Endometrial microvascular endothelial cells (primary cell): ENCODE data around the gene STK11. TPM values are rescaled to one million over a fixed set of nuclear protein-coding genes. Genes with fewer than 3 reads are reported as not detected.

Experiments used
- in situ Hi-C: cut with HindIII; loops from 2 replicates; pipeline ENCODE4 v1.10.0; 2017; ENCODE audit warnings: low sequenced_read_pairs, low pct_unique_long_range_greater_than_20kb; ENCODE audit errors: inconsistent ontology term
- total RNA-seq: library from RNA; depleted of rRNA; stranded (reverse); fragments of >200 nt; gene quantifications from one replicate; pipeline ENCODE4 v1.2.3, GENCODE V29; 2015; ENCODE audit errors: inconsistent ontology term

STK11 gene
- total RNA-seq, 1 donor from 2014 or later, result 67.1 TPM

GRCh38 chr19:1265615-1266128, 60.1 kb downstream of the STK11 start:
- in situ Hi-C loops, result no loop called here

GRCh38 chr19:1266129-1266915, 60.7 kb downstream of the STK11 start:
- in situ Hi-C loops, result no loop called here

GRCh38 chr19:1266916-1267476, 61.4 kb downstream of the STK11 start:
- in situ Hi-C loops, result no loop called here

DNA sequence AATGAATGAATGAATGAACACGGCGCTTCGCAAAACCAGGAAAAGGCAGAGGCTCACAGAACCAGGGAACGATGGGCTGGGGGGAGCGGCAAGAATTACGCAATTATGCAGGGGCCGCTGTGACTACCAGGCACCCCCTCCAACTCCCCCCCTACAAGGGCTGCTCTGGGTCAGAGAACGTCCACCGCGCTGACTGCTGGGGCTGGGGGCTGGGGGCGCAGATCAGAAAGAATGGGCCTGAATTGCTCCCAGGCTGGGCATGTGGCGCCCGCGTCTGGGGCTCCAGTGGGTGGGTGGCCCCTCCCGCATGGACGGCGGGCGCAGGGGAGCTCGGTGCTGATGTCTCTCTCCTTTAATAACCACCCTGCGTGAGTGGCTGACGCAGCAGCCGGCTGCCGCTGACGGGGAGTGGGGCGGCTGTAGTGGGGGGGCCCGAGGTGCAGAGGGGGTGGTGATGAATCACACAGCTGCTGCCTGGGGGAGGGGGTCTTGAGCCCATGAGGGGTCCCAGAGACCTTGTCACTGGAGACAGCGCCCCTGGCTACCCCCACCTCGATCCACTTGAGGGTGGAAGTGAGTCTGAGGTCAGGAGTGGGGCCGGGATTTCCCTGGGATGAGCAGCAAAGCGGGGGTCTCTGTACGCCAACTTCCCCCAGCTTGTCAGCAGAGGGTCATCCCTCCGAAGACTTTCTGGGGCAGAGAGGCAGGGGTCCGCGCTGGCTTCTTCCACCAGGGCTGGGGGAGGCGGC, 62.1 kb downstream of the STK11 start:
- in situ Hi-C loops, result no loop called here

DNA sequence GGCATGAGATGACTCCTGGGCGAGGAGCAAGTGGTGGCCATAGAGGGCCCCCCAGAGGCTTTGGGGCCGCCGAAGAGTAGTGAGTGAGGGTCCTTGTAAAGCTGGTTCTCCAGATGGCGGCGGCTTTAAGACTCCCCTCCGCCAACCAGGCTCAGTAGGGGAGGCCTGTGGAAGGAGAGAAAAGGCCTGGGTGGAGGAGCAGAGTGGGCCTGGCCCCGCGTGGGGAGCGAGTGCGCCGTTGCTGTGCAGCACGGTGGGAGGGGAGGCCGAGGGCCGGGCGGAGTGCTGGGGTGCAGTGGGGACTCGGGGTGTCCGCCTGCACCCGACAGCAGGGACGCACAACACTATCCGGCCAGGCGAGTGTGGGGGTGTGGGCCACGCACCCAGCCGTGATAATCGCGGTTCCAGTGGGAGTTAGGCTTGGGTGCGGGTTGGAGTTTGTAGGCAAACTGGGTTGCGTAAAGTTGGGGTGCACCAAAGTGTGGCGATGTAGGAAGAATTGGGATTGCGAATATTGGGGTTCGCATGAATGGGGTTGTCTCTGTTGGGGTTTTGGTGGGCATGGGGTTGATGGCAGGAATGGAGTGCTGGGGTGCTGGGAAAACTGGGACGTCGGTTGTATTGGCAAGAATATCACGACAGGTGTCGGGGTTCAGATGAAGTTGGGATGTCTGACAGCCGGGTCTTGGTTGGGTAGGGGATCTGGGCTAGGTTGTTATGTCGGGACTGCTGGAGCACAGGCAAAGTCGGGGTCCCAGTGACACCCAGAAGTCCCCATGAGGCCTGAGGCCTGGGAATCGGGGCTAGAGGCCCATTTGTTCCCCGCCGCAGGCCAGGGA, 62.9 kb downstream of the STK11 start:
- in situ Hi-C loops, result no loop called here

GRCh38 chr19:1269065-1269477, 63.5 kb downstream of the STK11 start, which contains the start of gene CIRBP:
TSS of gene CIRBP (plus strand) at chr19:1269332. CDS start at chr19:1270934, 1,602 bp downstream.
- in situ Hi-C loops, result no loop called here

DNA sequence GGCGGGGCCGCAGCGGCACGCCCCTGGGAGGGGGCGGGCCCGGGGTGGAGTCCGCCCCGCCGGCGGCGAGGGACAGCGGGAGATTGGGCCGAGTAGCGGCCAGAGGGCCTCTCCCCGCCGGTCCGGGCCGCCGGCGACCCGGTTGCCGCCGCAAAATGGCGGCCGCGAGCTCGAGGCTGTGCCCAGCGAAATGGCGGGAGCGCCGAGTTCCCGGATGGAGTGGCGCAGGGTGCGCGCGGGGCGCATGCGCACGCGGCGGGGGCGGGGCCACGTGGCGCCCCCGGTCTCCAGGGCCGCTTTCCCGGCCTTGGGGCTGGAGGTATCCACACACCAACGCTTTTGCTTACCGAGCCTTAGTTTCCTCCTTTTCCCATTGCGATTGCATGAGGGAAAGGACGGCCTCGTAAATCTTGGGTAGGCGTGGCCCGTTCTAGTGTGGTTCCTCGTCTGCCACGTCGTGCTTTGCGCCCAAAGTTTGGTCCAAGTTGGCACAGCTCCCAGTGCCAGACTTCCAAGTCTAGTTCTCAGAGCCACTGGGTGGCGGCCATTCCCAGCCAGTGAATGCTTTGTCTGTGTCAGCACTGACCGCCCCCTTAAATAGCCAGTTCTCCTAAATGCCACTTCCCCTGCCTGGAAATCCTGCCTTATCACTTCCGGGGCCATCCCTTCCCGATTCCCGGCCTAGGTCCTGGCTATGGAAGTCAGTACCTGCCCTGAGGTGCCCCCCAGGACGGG, 64.1 kb downstream of the STK11 start:
- in situ Hi-C loops, result no loop called here

GRCh38 chr19:1270213-1270853, 64.8 kb downstream of the STK11 start:
- in situ Hi-C loops, result no loop called here

DNA sequence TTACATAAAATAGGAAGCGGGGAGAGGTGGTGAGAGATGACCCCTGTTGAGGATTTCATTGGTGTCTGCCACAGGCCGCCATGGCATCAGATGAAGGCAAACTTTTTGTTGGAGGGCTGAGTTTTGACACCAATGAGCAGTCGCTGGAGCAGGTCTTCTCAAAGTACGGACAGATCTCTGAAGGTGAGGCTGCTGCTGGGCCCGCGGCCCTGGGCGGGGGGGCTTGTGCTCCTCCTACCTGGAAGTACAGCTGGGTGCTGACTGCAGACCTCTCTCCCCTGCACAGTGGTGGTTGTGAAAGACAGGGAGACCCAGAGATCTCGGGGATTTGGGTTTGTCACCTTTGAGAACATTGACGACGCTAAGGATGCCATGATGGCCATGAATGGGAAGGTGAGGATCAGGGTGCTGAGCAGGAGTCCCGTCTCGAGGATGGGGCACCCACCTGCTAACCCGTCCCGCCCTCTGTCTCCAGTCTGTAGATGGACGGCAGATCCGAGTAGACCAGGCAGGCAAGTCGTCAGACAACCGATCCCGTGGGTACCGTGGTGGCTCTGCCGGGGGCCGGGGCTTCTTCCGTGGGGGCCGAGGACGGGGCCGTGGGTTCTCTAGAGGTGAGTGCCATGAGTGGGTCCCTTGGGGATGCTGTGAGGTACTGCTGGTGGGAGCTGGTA, 65.4 kb downstream of the STK11 start:
- in situ Hi-C loops, result no loop called here

DNA sequence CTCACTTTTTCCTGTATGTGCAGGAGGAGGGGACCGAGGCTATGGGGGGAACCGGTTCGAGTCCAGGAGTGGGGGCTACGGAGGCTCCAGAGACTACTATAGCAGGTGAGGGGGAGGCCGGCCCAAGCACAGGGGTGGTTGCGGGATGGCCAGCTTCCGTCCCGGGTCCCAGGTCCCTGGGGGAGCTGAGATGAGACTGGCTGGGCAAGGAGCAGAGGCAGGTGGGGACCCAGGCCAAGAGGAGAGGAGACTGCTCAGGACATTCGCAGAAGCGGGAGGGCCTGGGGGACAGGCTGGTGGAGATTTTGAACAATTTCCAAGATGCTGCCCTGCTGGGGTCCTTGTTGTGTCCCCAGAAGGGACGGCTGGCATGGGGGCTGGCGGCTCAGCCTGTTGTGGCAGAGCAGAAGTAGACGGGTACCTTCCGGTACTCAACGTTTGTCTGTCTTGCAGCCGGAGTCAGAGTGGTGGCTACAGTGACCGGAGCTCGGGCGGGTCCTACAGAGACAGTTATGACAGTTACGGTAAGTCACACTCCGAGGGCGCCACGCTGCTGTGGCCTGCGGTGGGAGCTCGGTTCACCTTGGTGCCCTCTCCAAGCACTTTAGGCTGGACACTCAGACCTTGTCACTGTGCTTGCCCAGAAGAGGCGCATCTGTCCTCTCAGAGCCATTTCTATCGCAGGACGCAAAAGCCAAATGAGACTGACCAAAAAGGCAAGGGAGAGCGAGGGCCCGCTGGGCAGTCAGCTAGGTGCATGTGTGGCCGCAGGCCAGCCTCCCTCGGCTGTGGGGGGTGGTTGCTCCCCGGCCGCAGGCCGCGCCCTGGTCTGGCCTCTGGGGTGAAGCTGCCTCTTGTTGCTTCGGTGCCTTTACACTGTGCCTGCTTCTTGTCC, 66.2 kb downstream of the STK11 start:
- in situ Hi-C loops, result no loop called here

- in situ Hi-C loops, result no loop called here
Measured at GRCh38 chr19:1272423-1273262, 67.1 kb downstream of the STK11 start.

GRCh38 chr19:1273263-1274041, 67.9 kb downstream of the STK11 start:
- in situ Hi-C loops, result no loop called here

DNA sequence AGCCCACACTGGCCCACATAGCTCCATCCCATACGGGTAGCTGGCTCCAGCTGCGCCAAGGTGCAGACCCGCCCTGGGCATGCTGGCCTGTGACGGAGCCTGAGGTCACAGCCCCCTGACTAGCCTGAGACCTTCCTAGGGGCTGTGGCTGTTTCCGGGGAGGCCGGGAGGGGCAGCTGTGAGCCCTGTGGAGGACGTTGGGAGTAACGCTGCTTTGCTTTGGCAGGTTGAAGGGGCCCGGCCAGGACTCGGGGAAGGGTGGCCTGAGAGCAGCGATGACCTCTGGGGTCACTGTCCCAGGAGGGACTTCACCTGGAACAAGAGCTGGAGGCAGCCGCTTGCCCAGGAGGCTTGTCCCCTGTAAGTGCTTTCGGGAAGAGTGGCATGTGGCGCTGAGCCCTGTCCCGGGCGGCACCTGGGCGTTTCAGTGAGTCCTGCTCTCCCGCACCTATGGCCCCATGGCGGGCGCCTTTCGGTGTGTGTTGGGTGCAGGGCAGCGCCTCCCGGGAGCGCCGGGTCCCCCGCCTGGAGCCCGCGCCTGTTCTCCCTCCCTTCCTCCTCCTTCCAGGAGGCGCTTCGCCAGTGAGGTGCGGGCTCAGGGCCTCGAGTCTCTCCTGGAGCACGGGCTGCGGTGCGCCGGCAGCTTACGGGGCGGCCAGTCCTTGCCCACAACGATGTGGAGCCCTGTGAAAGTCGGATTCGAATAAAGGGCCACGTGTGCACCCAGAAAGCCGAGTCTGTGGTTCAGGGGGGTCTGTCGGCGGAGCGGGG, 68.7 kb downstream of the STK11 start:
- in situ Hi-C loops, result no loop called here

GRCh38 chr19:1274852-1275259, 69.3 kb downstream of the STK11 start:
- in situ Hi-C loops, result no loop called here
